Parathyroid adenoma (tissue), 2 donors: ENCODE results near the gene EXOSC6.
"Not testable (repeated sequence)": the region's sequence is repeated elsewhere in the genome, so short reads cannot be mapped to it uniquely, and the experiment has no call there.

Experiments used
- H2AFZ ChIP-seq: fragments of 300-600 bp; sonication (generic); one replicate; pipeline ENCODE4 v1.7.0; 2017; ENCODE audit warnings: antibody characterized with exemption, mild to moderate bottlenecking
- H3K27ac ChIP-seq: fragments of 300-600 bp; sonication (generic); one replicate; pipeline ENCODE4 v1.7.0; 2017
- H3K27me3 ChIP-seq: fragments of 300-600 bp; sonication (generic); one replicate; pipeline ENCODE4 v1.7.0; 2017; ENCODE audit warnings: low read length; ENCODE audit not compliant: control insufficient read depth, insufficient read depth
- H3K36me3 ChIP-seq: fragments of 300-600 bp; sonication (generic); one replicate; pipeline ENCODE4 v1.7.0; 2017; ENCODE audit warnings: low read length; ENCODE audit not compliant: control insufficient read depth, insufficient read depth
- H3K4me1 ChIP-seq: fragments of 300-600 bp; sonication (generic); one replicate; pipeline ENCODE4 v1.7.0; 2017; ENCODE audit warnings: control low read depth
- H3K4me2 ChIP-seq: fragments of 300-600 bp; sonication (generic); one replicate; pipeline ENCODE4 v1.7.0; 2017; ENCODE audit warnings: low read length
- H3K4me3 ChIP-seq: fragments of 300-600 bp; sonication (generic); one replicate; pipeline ENCODE4 v1.7.0; 2017; ENCODE audit warnings: low read depth, low read length
- H3K79me2 ChIP-seq: fragments of 300-600 bp; sonication (generic); one replicate; pipeline ENCODE4 v1.7.0; 2017; ENCODE audit warnings: control low read depth
- H3K9ac ChIP-seq: fragments of 300-600 bp; sonication (generic); one replicate; pipeline ENCODE4 v1.7.0; 2017; ENCODE audit warnings: mild to moderate bottlenecking
- H3K9me3 ChIP-seq: fragments of 300-600 bp; sonication (generic); one replicate; pipeline ENCODE4 v1.7.0; 2017; ENCODE audit warnings: low read length; ENCODE audit not compliant: control insufficient read depth
- CTCF ChIP-seq: fragments of 300-600 bp; sonication (generic); IDR thresholded peaks from one replicate; pipeline ENCODE4 v1.7.0; 2017; ENCODE audit warnings: antibody characterized with exemption, mild to moderate bottlenecking
- donor health status: primary hyperparathyroidism.

The EXOSC6 gene

DNA sequence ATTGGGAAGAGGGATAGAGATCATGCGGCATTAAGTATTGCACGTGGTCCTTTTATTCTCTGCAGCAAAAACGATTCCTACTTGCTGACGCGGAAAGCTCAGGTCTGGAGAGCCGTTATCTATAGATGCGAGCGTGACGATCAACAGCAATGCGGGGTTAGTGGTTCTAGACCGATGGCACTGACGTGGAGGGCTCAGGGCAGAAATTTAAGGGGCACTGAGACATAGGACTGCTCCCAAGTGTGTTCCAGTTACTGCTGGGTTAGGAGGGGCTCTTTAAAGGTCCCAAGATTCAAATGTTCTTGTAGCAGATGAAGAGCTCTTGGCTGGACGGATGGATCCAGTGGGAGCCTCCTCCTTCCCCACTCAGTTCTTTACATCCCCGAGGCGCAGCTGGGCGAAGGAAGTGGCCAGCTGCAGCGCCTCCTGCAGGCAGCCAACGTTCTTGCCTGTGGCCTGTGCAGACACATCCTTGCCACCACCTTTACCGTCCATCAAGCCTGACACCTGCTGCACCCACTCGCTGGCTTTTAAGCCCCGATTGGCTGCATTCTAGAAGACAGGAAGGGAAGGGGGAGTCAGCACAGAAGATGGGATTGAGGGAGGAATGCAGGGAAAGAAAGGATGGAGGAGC lies 732 bp upstream of the EXOSC6 start:
- TF ChIP-seq CTCF, result no peak
- H3K9me3 ChIP-seq, result no peaks in the 10 kb centered on the region
- H3K9ac ChIP-seq, result no peak overlapping the region
- no peaks in the 10 kb centered on the region for H3K79me2 ChIP-seq
- H3K27ac ChIP-seq, result peak overlapping the region; percentile 65
- no peak overlapping the region for H2AFZ ChIP-seq
- H3K36me3 ChIP-seq, result no peaks in the 10 kb centered on the region
- H3K4me2 ChIP-seq, result peak overlapping the region; percentile 62
- H3K4me3 ChIP-seq, result no peak overlapping the region
- H3K27me3 ChIP-seq, result no peaks in the 10 kb centered on the region
- no peaks in the 10 kb centered on the region for H3K4me1 ChIP-seq

DNA sequence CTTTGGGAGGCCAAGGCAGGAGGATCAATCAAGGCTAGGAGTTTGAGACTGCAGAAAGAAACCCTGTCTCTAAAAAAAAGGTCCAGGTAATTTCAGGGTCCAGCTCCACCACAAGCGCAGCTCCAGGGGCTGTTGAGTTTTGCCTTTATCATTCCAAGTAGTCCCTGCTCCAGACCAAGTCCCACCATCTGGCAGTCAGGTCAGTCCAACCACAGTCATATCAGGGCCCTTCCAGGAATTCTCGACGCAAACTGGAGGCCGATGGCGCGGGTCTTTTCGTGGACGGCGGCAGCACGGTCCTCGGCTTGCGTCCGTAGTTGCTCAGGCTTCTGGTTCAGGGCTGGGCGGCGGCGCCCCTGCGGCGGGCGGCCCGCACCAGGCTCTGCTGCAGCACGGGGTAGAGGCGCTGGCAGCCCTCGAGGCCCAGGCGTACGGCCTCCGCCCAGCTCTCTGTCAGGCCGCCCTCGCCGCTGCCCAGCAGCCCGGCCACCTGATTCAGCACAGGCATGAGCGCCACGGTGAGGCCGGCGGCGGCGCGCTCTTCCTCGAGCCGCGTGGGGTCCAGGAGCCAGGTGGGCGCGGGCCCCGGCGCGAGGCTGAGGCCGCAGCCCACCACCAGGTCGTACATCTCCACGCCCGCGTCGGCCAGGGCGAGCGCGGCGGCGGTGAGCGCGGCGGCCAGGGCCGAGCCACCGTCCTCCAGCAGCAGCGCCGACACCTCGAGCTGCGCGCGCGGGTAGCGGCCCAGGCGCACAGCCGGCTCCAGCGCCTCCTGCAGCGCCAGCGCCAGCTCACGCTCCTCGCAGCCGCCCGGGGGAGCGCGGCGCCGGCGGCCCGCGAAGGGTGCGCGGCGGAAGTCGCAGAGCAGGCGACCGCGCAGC lies 752 bp downstream of the EXOSC6 start:
- Histone ChIP-seq H3K27ac (peak overlapping the region; percentile 40), H3K4me2 (peak overlapping the region; percentile 75), H2AFZ (peak overlapping the region; percentile 78), H3K4me3 (peak overlapping the region; percentile 52), H3K4me1 (no peaks in the 10 kb centered on the region), H3K79me2 (no peaks in the 10 kb centered on the region), H3K9ac (no peak overlapping the region), H3K36me3 (no peaks in the 10 kb centered on the region), H3K9me3 (no peaks in the 10 kb centered on the region), H3K27me3 (no peaks in the 10 kb centered on the region)
- no peak for TF ChIP-seq CTCF

GRCh38 chr16:70249697-70250096 lies 2.0 kb downstream of the EXOSC6 start:
- not testable (repeated sequence) for H3K4me1 ChIP-seq, H3K27ac ChIP-seq, H3K4me3 ChIP-seq, H3K9ac ChIP-seq, H3K27me3 ChIP-seq, H3K9me3 ChIP-seq, H2AFZ ChIP-seq, H3K4me2 ChIP-seq, H3K36me3 ChIP-seq, H3K79me2 ChIP-seq

DNA sequence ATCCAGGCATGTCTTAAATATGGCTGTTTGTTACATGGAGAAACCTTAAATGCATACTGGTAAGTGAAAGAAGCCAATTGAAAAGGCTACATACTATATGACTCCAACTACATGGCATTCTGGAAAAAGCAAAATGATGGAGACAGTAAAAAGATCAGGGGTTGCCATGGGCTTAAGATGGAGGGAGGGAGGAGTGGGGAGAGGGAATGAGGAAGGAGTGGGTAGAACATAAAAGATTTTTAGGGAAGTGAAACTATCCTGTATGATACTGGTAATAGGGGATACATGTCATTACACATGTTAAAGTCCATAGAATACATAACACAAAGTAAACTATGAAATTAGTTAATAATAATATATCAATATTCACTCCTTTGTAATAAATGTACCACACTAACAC lies 13.0 kb downstream of the EXOSC6 start:
- not testable (repeated sequence) for H3K79me2 ChIP-seq, H3K27me3 ChIP-seq, H3K27ac ChIP-seq, H3K9ac ChIP-seq, H3K36me3 ChIP-seq, H3K4me2 ChIP-seq, H2AFZ ChIP-seq, H3K4me3 ChIP-seq, H3K9me3 ChIP-seq, H3K4me1 ChIP-seq

GRCh38 chr16:70231831-70232230 lies 19.9 kb downstream of the EXOSC6 start:
- H3K79me2 ChIP-seq, H3K27ac ChIP-seq, H2AFZ ChIP-seq, H3K4me3 ChIP-seq, H3K9me3 ChIP-seq, H3K27me3 ChIP-seq, H3K4me2 ChIP-seq, H3K9ac ChIP-seq, H3K4me1 ChIP-seq, H3K36me3 ChIP-seq: not testable (repeated sequence)

DNA sequence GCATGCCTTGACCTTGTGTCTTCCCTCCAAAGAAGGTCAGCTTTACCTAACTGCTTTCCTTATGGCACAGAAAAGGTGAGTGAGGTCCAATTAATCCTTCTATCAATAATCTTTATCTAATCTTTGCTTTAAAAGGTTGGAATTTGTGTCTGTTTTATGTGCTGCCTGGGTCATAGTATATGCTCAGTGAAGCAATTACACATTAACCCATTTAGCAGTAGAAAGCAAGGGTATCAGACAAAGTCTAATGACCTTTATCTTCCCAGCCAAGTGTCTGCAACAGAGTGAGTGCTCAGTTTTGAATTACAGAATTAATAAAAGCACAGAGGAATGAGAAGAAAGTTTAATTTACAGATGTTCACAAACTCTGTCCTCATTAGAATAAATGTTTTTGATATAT lies 25.7 kb downstream of the EXOSC6 start:
- H3K4me3 ChIP-seq, H3K4me2 ChIP-seq, H2AFZ ChIP-seq, H3K4me1 ChIP-seq, H3K36me3 ChIP-seq, H3K27ac ChIP-seq, H3K9me3 ChIP-seq, H3K79me2 ChIP-seq, H3K27me3 ChIP-seq, H3K9ac ChIP-seq: not testable (repeated sequence)

DNA sequence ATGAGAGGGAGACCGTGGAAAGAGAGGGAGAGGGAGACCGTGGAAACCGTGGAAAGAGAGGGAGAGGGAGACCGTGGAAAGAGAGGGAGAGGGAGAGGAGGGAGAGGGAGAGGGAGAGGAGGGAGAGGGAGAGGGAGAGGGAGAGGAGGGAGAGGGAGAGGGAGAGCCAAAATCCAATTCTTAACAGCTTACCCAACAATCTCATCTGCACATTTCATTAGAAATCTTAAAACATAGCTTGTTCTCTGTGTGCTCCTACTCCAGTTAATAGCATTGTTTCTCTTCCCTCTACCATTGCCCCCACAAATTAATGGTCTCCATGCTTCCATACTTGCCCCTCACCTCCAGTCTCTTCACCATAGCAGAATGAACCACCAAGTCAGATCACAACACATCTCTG lies 26.3 kb downstream of the EXOSC6 start:
- not testable (repeated sequence) for H3K4me1 ChIP-seq, H3K27ac ChIP-seq, H3K79me2 ChIP-seq, H3K4me3 ChIP-seq, H3K27me3 ChIP-seq, H3K9me3 ChIP-seq, H2AFZ ChIP-seq, H3K4me2 ChIP-seq, H3K36me3 ChIP-seq, H3K9ac ChIP-seq

DNA sequence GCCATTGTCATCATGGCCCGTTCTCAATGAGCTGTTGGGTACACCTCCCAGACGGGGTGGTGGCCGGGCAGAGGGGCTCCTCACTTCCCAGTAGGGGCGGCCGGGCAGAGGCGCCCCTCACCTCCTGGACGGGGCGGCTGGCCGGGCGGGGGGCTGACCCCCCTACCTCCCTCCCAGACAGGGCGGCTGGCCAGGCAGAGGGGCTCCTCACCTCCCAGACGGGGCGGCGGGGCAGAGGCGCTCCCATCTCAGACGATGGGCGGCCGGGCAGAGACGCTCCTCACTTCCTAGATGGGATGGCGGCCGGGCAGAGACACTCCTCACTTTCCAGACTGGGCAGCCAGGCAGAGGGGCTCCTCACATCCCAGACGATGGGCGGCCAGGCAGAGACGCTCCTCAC lies 27.1 kb downstream of the EXOSC6 start:
- H3K27me3 ChIP-seq, H3K4me2 ChIP-seq, H3K4me1 ChIP-seq, H3K9me3 ChIP-seq, H2AFZ ChIP-seq, H3K27ac ChIP-seq, H3K9ac ChIP-seq, H3K36me3 ChIP-seq, H3K79me2 ChIP-seq, H3K4me3 ChIP-seq: not testable (repeated sequence)

DNA sequence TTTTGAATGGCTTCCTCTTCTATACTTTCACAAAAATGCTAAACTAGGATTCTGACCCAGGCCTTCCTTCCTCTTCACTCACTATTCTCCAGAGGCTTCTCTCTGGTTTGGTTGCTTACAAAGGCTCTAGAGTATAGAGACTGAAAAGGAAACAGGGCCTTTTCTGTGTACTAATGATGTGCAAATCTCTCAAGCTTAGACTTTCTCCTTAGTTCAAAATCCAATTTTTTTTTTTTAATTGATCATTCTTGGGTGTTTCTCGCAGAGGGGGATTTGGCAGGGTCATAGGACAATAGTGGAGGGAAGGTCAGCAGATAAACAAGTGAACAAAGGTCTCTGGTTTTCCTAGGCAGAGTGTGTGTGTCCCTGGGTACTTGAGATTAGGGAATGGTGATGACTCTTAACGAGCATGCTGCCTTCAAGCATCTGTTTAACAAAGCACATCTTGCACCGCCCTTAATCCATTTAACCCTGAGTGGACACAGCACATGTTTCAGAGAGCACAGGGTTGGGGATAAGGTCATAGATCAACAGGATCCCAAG lies 27.7 kb downstream of the EXOSC6 start:
- not testable (repeated sequence) for H3K27ac ChIP-seq, H3K9me3 ChIP-seq, H3K36me3 ChIP-seq

More for the DNA sequence above, 27.7 kb downstream of the EXOSC6 start:
- H3K79me2 ChIP-seq, H3K4me3 ChIP-seq, H3K4me1 ChIP-seq, H3K9ac ChIP-seq, H3K27me3 ChIP-seq, H2AFZ ChIP-seq, H3K4me2 ChIP-seq: not testable (repeated sequence)
